SK-N-SH treated with all-trans-retinoic acid at 6 μM for 48 hours (cell line): Measurements from ENCODE around the gene HS6ST3.

ENCODE experiments used
- BACH2 ChIP-seq: fragments of 250-450 bp; sonication (Bioruptor Pico); IDR thresholded peaks from 2 replicates; pipeline ENCODE4 v1.9.0; 2021; ENCODE audit warnings: mild to moderate bottlenecking, borderline replicate concordance
- ISL1 ChIP-seq: fragments of 250-450 bp; sonication (Bioruptor Pico); IDR thresholded peaks from 2 replicates; pipeline ENCODE4 v2.1.2; 2022; ENCODE audit warnings: mild to moderate bottlenecking, moderate library complexity
- RARB ChIP-seq: fragments of 250-450 bp; sonication (Bioruptor Pico); IDR thresholded peaks from 2 replicates; pipeline ENCODE4 v1.8.0; 2021; ENCODE audit warnings: mild to moderate bottlenecking, moderate library complexity
- TCF4 ChIP-seq: fragments of 250-450 bp; sonication (Bioruptor Pico); IDR thresholded peaks from 2 replicates; pipeline ENCODE4 v1.8.0; 2021; ENCODE audit warnings: mild to moderate bottlenecking, moderate library complexity, borderline replicate concordance
- TOX ChIP-seq: fragments of 250-450 bp; sonication (Bioruptor Pico); IDR thresholded peaks from 2 replicates; pipeline ENCODE4 v1.8.0; 2021; ENCODE audit warnings: mild to moderate bottlenecking, moderate library complexity, borderline replicate concordance
- ZC3H10 ChIP-seq: fragments of 250-450 bp; sonication (Bioruptor Pico); IDR thresholded peaks from 2 replicates; pipeline ENCODE4 v1.5.1; 2021; ENCODE audit warnings: mild to moderate bottlenecking, moderate library complexity
- ZFP3 ChIP-seq: fragments of 250-450 bp; sonication (Bioruptor Pico); IDR thresholded peaks from 2 replicates; pipeline ENCODE4 v1.5.0; 2020; ENCODE audit warnings: mild to moderate bottlenecking, moderate library complexity
- ZNF8 ChIP-seq: fragments of 450-650 bp; formaldehyde crosslinking; IDR thresholded peaks from 2 replicates; pipeline ENCODE4 v1.5.0; 2020; ENCODE audit warnings: mild to moderate bottlenecking, moderate library complexity
- TF ChIP-seq, protein P1 (sequence below): fragments of 250-450 bp; sonication (Bioruptor Pico); IDR thresholded peaks from 2 replicates; pipeline ENCODE4 v1.5.1; 2020; ENCODE audit warnings: low read depth, mild to moderate bottlenecking, moderate library complexity
- TF ChIP-seq, protein P2 (sequence below): fragments of 250-450 bp; sonication (Bioruptor Pico); IDR thresholded peaks from 2 replicates; pipeline ENCODE4 v1.8.0; 2020; ENCODE audit warnings: mild to moderate bottlenecking, moderate library complexity, borderline replicate concordance
- TF ChIP-seq, protein P3 (sequence below): fragments of 250-450 bp; sonication (Bioruptor Pico); IDR thresholded peaks from 2 replicates; pipeline ENCODE4 v1.5.0; 2020; ENCODE audit warnings: mild to moderate bottlenecking, moderate library complexity

DNA sequence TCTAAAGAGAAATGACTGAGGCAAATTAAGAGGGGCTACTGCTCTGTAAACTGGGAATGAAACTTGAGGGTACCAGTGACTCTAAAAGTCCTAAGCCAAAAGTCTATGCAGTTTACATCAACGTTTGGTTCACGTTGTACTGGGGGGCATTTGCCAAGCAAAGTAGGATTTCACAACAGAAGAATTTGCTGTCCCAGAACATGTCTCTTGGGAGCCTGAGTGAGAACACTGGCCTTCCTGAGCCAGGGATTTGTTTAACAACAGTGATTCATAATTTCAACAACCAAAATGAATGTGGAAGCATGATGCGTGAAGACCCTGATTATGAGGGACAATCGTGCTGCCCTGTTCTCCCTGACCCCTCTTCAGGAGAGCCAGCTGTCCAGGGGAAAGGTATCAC, 726.4 kb downstream of the HS6ST3 start:
- TF ChIP-seq ZFP3 (CRISPR knock-in tag) (no peak), TOX (no peak), RARB (CRISPR knock-in tag) (no peak), ISL1 (CRISPR knock-in tag) (no peak), BACH2 (CRISPR knock-in tag) (no peak), TCF4 (no peak), ZNF8 (no peak), ZC3H10 (no peak)
- TF ChIP-seq, protein P1, sequence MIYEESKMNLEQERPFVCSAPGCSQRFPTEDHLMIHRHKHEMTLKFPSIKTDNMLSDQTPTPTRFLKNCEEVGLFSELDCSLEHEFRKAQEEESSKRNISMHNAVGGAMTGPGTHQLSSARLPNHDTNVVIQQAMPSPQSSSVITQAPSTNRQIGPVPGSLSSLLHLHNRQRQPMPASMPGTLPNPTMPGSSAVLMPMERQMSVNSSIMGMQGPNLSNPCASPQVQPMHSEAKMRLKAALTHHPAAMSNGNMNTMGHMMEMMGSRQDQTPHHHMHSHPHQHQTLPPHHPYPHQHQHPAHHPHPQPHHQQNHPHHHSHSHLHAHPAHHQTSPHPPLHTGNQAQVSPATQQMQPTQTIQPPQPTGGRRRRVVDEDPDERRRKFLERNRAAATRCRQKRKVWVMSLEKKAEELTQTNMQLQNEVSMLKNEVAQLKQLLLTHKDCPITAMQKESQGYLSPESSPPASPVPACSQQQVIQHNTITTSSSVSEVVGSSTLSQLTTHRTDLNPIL (CRISPR knock-in tag): no peak
- TF ChIP-seq, protein P2, sequence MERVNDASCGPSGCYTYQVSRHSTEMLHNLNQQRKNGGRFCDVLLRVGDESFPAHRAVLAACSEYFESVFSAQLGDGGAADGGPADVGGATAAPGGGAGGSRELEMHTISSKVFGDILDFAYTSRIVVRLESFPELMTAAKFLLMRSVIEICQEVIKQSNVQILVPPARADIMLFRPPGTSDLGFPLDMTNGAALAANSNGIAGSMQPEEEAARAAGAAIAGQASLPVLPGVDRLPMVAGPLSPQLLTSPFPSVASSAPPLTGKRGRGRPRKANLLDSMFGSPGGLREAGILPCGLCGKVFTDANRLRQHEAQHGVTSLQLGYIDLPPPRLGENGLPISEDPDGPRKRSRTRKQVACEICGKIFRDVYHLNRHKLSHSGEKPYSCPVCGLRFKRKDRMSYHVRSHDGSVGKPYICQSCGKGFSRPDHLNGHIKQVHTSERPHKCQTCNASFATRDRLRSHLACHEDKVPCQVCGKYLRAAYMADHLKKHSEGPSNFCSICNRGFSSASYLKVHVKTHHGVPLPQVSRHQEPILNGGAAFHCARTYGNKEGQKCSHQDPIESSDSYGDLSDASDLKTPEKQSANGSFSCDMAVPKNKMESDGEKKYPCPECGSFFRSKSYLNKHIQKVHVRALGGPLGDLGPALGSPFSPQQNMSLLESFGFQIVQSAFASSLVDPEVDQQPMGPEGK: no peak
- TF ChIP-seq, protein P3, sequence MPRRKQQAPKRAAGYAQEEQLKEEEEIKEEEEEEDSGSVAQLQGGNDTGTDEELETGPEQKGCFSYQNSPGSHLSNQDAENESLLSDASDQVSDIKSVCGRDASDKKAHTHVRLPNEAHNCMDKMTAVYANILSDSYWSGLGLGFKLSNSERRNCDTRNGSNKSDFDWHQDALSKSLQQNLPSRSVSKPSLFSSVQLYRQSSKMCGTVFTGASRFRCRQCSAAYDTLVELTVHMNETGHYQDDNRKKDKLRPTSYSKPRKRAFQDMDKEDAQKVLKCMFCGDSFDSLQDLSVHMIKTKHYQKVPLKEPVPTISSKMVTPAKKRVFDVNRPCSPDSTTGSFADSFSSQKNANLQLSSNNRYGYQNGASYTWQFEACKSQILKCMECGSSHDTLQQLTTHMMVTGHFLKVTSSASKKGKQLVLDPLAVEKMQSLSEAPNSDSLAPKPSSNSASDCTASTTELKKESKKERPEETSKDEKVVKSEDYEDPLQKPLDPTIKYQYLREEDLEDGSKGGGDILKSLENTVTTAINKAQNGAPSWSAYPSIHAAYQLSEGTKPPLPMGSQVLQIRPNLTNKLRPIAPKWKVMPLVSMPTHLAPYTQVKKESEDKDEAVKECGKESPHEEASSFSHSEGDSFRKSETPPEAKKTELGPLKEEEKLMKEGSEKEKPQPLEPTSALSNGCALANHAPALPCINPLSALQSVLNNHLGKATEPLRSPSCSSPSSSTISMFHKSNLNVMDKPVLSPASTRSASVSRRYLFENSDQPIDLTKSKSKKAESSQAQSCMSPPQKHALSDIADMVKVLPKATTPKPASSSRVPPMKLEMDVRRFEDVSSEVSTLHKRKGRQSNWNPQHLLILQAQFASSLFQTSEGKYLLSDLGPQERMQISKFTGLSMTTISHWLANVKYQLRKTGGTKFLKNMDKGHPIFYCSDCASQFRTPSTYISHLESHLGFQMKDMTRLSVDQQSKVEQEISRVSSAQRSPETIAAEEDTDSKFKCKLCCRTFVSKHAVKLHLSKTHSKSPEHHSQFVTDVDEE (CRISPR knock-in tag): no peak
